Panc1 (cell line): Measurements from ENCODE around the gene TBRG1. TPM values are rescaled to one million over a fixed set of nuclear protein-coding genes. Genes with fewer than 3 reads are reported as not detected.

Source experiments
- ATAC-seq: fragments of 200-7000 bp; cut with Tn5 transposase; 2 replicates; pipeline ENCODE4 v1.9.1; 2020; ENCODE audit warnings: mild to moderate bottlenecking, moderate library complexity
- BruUV-seq: library from RNA; stranded (reverse); fragments of 400-500 nt; replicated peaks from 2 replicates; lab custom pipeline; 2021; lab: Mats Ljungman, UMichigan
- CTCF ChIA-PET: fragments of 300-600 bp; sonication (Branson Sonifier 250); formaldehyde crosslinking; loops from one replicate; lab custom pipeline; 2022; ENCODE audit warnings: antibody characterized with exemption; lab: Charles Lee
- POLR2A ChIA-PET: fragments of 300-600 bp; sonication (Branson Sonifier 250); formaldehyde crosslinking; loops from one replicate; lab custom pipeline; 2022; ENCODE audit warnings: antibody characterized with exemption; lab: Charles Lee
- DNase-seq: peaks from one replicate; pipeline ENCODE4 v3.0.0-alpha.2; 2010; ENCODE audit warnings: low read depth, low spot score
- H3K27ac ChIP-seq: 2 replicates; pipeline ENCODE4 v1.5.1; 2011; ENCODE audit warnings: mild to moderate bottlenecking, low read length, inconsistent platforms
- H3K27me3 ChIP-seq: fragments of 200-500 bp; sonication (Bioruptor generic); 2 replicates; pipeline ENCODE4 v1.6.0; 2014; ENCODE audit warnings: low read length, inconsistent platforms; ENCODE audit not compliant: control insufficient read depth, insufficient read depth
- H3K36me3 ChIP-seq: fragments of 200-500 bp; sonication (Bioruptor generic); 2 replicates; pipeline ENCODE4 v1.5.1; 2014; ENCODE audit warnings: inconsistent platforms, mild to moderate bottlenecking, low read length, moderate library complexity; ENCODE audit not compliant: control insufficient read depth, insufficient read depth
- H3K4me1 ChIP-seq: 2 replicates; pipeline ENCODE4 v1.5.1; 2011; ENCODE audit warnings: inconsistent platforms, mild to moderate bottlenecking, low read length, moderate library complexity; ENCODE audit not compliant: control insufficient read depth, insufficient read depth
- H3K4me3 ChIP-seq, 2 experiments: 2 replicates each; pipeline ENCODE4 v1.5.1; 2011 to 2012; ENCODE audit warnings: low read depth in 2 of 2, low read length in 2 of 2, mild to moderate bottlenecking in 2 of 2, inconsistent platforms in 1 of 2, moderate library complexity in 1 of 2
- H3K9me3 ChIP-seq: fragments of 200-500 bp; sonication (Bioruptor generic); 2 replicates; pipeline ENCODE4 v1.5.1; 2014; ENCODE audit warnings: low read depth, mild to moderate bottlenecking, inconsistent platforms, low read length, moderate library complexity; ENCODE audit not compliant: control insufficient read depth, insufficient read depth
- POLR2AphosphoS5 ChIP-seq: IDR thresholded peaks from 2 replicates; pipeline ENCODE4 v1.6.1; 2012; ENCODE audit warnings: mild to moderate bottlenecking, low read depth, low read length, moderate library complexity
- SIN3A ChIP-seq: IDR thresholded peaks from 2 replicates; pipeline ENCODE4 v1.6.1; 2012; ENCODE audit warnings: low read depth, mild to moderate bottlenecking, low read length, moderate library complexity, borderline replicate concordance; ENCODE audit not compliant: insufficient read depth
- TCF7L2 ChIP-seq: IDR thresholded peaks from 2 replicates; pipeline ENCODE4 v1.6.1; 2011; ENCODE audit warnings: mild to moderate bottlenecking, low read depth, low read length, inconsistent platforms
- in situ Hi-C: cut with HindIII; loops from 2 replicates; pipeline ENCODE4 v1.10.0; 2016; ENCODE audit warnings: low sequenced_read_pairs, low pct_unique_long_range_greater_than_20kb
- intact Hi-C: fragments of 100-400 bp; cut with micrococcal nuclease; formaldehyde crosslinking; loops from one replicate; pipeline ENCODE4 v1.10.0; 2022; ENCODE audit not compliant: unreplicated experiment
- total RNA-seq: library from RNA; stranded (reverse); gene quantifications from one replicate; pipeline ENCODE4 v1.2.1, GENCODE V29; 2021; ENCODE audit not compliant: unreplicated experiment
- TF ChIP-seq, protein P1 (sequence below), 2 experiments: IDR thresholded peaks; 2 replicates each; pipeline ENCODE4 v1.6.1; 2011 to 2012; ENCODE audit warnings: low read depth in 2 of 2, control low read depth in 1 of 2, low read length in 1 of 2, mild to moderate bottlenecking in 1 of 2, moderate library complexity in 1 of 2; ENCODE audit not compliant: insufficient read depth in 1 of 2
- TF ChIP-seq, protein P2 (sequence below): fragments of 450-650 bp; IDR thresholded peaks from 2 replicates; pipeline ENCODE4 v1.5.1; 2017; ENCODE audit warnings: mild to moderate bottlenecking

TBRG1 gene
- total RNA-seq, 1 experiment from 2014 or later, result 35.0 TPM

DNA sequence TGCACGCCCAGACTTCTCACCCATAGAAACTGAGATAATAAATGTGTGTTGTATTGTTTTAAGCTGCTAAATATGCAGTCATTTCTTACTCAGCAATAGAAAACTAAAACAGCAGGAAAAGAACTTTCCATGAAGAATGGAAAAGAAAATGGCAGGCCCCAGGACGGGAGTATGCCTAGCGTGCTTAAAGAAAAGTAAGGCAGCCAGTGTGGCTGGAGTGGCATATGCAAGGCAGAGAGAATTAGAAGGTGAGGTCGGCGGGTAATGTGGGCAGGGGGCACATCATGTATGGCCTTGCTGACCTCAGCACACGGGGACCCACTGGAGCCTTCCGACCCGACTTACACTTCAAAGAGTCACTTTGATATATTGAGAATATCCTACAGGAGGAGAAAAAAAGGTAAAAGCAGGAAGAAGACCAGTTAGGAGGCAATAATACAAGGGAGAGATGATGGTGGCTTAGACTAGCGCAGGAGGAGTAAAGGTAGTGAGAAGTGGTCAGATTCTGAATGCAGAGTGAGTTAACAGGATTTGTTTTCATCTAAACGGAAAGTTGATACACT, 20.5 kb downstream of the TBRG1 start:
- Histone ChIP-seq H3K4me1 (no peaks in the 10 kb centered on the region), H3K9me3 (no peaks in the 10 kb centered on the region), H3K4me3 (no peak overlapping the region), H3K27ac (no peak overlapping the region), H3K36me3 (0 out of 2 replicates have a peak, but pooled peaks cover 2% of the 10 kb centered on the region), H3K27me3 (no peaks in the 10 kb centered on the region)
- in situ Hi-C loops (no loop called here), intact Hi-C loops (no loop called here)
- DNase-seq (no peak), ATAC-seq (no peak)
- ChIA-PET CTCF (interaction anchor here (0.6 kb wide), 1 partner anchor 247 kb away, joined by 3 read pairs; no protein-coding TSS in a partner anchor), POLR2A (no interaction called here)
- TF ChIP-seq TCF7L2, result no peak
- no TSS peak for BruUV-seq

DNA sequence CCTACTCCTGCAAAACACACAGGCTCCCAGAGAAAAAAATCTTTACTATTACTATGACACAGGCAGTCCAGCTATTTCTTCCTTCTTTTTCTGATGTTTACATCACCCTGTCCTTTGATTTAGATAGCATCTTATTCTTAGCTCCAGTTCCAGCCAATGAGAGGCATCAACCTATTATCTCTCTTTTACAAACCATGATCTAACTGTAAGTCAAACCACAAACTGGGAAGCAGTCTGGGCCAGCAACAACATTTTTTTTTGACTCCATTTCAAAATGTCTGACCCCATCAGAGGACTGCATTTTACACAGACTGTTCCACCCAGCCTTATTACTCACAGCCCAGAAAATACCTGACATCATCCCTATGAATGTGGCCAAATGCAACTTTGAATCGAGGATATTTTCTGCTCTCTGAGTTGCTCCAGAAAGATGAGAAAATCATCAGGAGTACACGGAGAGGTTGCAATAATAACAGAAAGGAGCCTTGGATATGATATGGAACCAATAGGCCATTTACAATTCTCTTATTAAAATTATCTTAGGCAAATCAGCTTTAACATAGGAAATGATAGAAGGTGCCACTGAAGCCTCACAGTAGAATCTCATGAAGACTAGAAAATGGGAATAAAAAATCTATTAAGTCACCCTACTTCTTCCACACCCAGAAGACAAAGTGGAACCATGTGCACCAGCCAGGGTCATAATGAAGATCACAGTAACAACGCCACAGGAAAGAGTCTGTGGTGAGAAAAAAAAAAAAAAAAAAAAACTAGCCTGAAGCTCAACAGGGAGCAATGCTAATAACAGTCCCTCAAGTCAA, 21.2 kb downstream of the TBRG1 start:
- no peak for DNase-seq
- H3K4me3 ChIP-seq, result no peak overlapping the region
- no TSS peak for BruUV-seq

More for the DNA sequence above, 21.2 kb downstream of the TBRG1 start:
- 0 out of 2 replicates have a peak, but pooled peaks have one; percentile 4 for ATAC-seq
- Histone ChIP-seq H3K4me1 (no peaks in the 10 kb centered on the region), H3K27ac (no peak overlapping the region), H3K9me3 (no peaks in the 10 kb centered on the region), H3K36me3 (no peaks in the 10 kb centered on the region), H3K27me3 (no peaks in the 10 kb centered on the region)
- TF ChIP-seq, protein P1, sequence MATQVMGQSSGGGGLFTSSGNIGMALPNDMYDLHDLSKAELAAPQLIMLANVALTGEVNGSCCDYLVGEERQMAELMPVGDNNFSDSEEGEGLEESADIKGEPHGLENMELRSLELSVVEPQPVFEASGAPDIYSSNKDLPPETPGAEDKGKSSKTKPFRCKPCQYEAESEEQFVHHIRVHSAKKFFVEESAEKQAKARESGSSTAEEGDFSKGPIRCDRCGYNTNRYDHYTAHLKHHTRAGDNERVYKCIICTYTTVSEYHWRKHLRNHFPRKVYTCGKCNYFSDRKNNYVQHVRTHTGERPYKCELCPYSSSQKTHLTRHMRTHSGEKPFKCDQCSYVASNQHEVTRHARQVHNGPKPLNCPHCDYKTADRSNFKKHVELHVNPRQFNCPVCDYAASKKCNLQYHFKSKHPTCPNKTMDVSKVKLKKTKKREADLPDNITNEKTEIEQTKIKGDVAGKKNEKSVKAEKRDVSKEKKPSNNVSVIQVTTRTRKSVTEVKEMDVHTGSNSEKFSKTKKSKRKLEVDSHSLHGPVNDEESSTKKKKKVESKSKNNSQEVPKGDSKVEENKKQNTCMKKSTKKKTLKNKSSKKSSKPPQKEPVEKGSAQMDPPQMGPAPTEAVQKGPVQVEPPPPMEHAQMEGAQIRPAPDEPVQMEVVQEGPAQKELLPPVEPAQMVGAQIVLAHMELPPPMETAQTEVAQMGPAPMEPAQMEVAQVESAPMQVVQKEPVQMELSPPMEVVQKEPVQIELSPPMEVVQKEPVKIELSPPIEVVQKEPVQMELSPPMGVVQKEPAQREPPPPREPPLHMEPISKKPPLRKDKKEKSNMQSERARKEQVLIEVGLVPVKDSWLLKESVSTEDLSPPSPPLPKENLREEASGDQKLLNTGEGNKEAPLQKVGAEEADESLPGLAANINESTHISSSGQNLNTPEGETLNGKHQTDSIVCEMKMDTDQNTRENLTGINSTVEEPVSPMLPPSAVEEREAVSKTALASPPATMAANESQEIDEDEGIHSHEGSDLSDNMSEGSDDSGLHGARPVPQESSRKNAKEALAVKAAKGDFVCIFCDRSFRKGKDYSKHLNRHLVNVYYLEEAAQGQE (IDR thresholded peaks at IDR 0.05; ENCODE audit: insufficient read depth in 1 of 2, low read depth in 2 of 2, low read length in 1 of 2), result no peak
- no peak for TF ChIP-seq TCF7L2
- TF ChIP-seq, protein P2, sequence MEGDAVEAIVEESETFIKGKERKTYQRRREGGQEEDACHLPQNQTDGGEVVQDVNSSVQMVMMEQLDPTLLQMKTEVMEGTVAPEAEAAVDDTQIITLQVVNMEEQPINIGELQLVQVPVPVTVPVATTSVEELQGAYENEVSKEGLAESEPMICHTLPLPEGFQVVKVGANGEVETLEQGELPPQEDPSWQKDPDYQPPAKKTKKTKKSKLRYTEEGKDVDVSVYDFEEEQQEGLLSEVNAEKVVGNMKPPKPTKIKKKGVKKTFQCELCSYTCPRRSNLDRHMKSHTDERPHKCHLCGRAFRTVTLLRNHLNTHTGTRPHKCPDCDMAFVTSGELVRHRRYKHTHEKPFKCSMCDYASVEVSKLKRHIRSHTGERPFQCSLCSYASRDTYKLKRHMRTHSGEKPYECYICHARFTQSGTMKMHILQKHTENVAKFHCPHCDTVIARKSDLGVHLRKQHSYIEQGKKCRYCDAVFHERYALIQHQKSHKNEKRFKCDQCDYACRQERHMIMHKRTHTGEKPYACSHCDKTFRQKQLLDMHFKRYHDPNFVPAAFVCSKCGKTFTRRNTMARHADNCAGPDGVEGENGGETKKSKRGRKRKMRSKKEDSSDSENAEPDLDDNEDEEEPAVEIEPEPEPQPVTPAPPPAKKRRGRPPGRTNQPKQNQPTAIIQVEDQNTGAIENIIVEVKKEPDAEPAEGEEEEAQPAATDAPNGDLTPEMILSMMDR, result no peak
- no peak for TF ChIP-seq SIN3A
- no peak for TF ChIP-seq POLR2AphosphoS5
- intact Hi-C loops (loop anchor here (1.0 kb wide), 2 partner anchors 193 to 223 kb away; no protein-coding TSS in a partner anchor), in situ Hi-C loops (no loop called here)
- POLR2A ChIA-PET, result no interaction called here
- CTCF ChIA-PET, result interaction anchor here (0.5 to 2.2 kb wide), 6 partner anchors 18 to 1717 kb away, joined by 3 to 19 read pairs (median 4); no protein-coding TSS in a partner anchor
